ACC112 (cell line): ENCODE results near the gene ITM2C.

Source experiments
- H2AFZ ChIP-seq: fragments of 200-600 bp; sonication (generic); one replicate; pipeline ENCODE4 v1.6.0; 2017; ENCODE audit warnings: antibody characterized with exemption, low read length; ENCODE audit not compliant: unreplicated experiment
- H3K27ac ChIP-seq: fragments of 200-600 bp; sonication (generic); 2 replicates; pipeline ENCODE4 v1.5.1; 2014; ENCODE audit warnings: low read depth, mild to moderate bottlenecking, antibody characterized with exemption, low read length, moderate library complexity
- H3K27me3 ChIP-seq: fragments of 200-600 bp; sonication (generic); 2 replicates; pipeline ENCODE4 v1.6.1; 2014; ENCODE audit warnings: mild to moderate bottlenecking, antibody characterized with exemption, low read length, moderate library complexity, mixed read lengths; ENCODE audit not compliant: insufficient read depth
- H3K36me3 ChIP-seq: fragments of 200-600 bp; sonication (generic); 2 replicates; pipeline ENCODE4 v1.6.1; 2016; ENCODE audit warnings: mild to moderate bottlenecking, antibody characterized with exemption, low read length, moderate library complexity, mixed read lengths; ENCODE audit not compliant: insufficient read depth
- H3K4me1 ChIP-seq: fragments of 200-600 bp; sonication (generic); one replicate; pipeline ENCODE4 v1.6.1; 2016; ENCODE audit warnings: low read length, mixed read lengths; ENCODE audit not compliant: insufficient read depth, unreplicated experiment, control insufficient read depth
- H3K4me3 ChIP-seq: fragments of 200-600 bp; sonication (generic); 2 replicates; pipeline ENCODE4 v1.5.1; 2014; ENCODE audit warnings: mild to moderate bottlenecking, low read depth, low read length
- H3K79me2 ChIP-seq: fragments of 200-600 bp; sonication (generic); one replicate; pipeline ENCODE4 v1.6.0; 2016; ENCODE audit warnings: low read length; ENCODE audit not compliant: control insufficient read depth, unreplicated experiment, insufficient read depth

Gene ITM2C

DNA sequence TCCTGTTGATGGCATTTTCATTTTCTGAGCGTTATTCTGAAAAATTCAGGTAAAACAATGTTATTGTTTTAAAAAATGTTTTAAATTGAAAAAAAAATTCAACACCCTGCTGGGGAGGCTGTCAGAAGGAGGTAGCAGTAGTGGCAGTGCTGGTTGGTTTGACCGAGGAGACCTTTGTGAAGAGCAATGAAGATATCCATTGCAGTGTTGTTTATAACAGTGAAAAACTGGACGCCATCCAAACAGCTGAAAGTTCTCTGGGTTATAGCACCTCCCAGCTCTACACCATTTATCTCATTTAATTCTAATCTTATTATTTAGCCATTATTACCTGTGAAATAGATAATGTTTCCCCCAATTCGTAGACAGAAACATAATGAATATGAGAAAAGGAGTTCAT, 12.6 kb upstream of the ITM2C start:
- no peak overlapping the region for H2AFZ ChIP-seq
- H3K79me2 ChIP-seq = no peaks in the 10 kb centered on the region
- peaks cover 57% of the 10 kb centered on the region for H3K27me3 ChIP-seq
- no peak overlapping the region for H3K4me3 ChIP-seq
- H3K36me3 ChIP-seq = no peaks in the 10 kb centered on the region
- H3K27ac ChIP-seq = no peak overlapping the region
- H3K4me1 ChIP-seq = no peaks in the 10 kb centered on the region

DNA sequence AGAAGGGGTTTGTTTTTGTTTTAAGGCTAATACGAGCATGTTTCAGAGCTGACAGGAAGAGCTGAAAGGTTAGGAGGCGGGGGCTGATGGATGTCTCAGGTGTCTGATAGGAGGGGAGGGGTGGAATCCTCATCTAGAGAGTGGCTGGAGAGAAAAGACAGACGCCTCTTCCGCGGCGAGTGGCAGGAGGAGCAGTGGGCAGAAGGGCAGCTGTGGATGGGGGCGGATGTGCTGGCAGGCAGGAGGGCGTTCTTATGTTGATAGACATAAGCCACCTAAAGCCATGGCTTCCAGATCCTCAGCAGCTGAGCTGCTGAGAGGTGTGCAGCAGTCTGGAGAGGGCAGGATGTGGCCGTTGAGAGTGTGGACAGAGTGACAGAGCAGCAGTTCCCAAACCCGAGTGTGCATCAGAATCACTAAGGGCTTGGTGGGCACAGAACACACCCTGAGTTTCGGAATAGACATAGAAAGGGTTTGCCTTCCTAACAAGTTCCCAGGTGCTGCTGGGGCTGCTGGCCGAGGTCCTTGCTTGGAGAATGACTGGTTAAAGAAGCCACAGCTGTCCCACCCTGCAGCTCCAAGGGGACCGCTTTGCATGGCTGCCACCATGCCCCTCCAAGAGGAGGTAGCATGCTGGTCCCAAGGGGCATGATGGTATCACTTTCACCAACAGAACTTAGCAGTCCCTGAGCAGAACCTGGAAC, 3.0 kb upstream of the ITM2C start:
- Histone ChIP-seq H3K27me3 (peaks cover 87% of the 10 kb centered on the region), H3K79me2 (no peaks in the 10 kb centered on the region), H3K27ac (no peak overlapping the region), H3K4me3 (no peak overlapping the region), H2AFZ (no peak overlapping the region), H3K36me3 (no peaks in the 10 kb centered on the region), H3K4me1 (no peaks in the 10 kb centered on the region)

DNA sequence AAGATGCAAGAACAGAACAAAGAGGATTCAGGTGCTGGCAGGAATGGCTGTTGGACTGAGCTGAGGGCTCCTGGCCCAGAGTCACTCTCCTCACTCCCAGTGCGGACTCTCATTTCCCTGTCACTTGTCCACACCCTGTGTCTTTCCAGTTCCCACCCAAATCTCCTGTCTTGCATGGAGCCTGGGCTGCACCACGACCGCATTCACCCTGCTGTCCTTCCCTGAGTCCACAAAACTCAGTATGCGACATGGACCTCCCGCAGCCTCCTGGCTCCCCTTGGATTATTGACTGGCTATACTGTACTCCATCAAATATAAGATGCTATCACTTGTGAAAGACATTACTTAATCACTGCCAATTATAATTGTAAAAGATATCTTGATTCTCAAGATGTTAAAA, 2.5 kb upstream of the ITM2C start:
- Histone ChIP-seq H3K4me3 (no peak overlapping the region), H3K27me3 (peaks cover 82% of the 10 kb centered on the region), H3K27ac (no peak overlapping the region), H3K36me3 (no peaks in the 10 kb centered on the region), H2AFZ (no peak overlapping the region), H3K79me2 (no peaks in the 10 kb centered on the region), H3K4me1 (peaks cover 6% of the 10 kb centered on the region)

DNA sequence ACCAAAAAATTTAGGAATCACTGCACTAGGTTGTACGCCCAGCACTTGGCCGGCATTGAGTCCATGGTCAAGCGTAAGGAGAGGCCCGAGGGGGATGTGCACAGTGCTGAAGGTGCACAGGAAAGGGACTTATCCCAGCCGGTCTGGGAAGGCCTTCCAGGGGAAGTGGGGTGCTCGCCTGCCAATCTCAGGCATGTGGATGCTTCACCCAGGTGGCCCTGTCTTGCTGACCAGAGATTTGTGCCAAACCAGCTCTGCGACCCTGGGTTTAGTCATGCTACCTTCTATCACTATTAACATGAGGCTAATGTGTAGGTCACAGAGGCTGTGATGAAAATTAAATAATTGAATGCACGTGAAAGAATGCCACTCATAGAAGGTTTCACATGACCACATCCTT, 1.7 kb upstream of the ITM2C start:
- H3K4me3 ChIP-seq = no peak overlapping the region
- peaks cover 74% of the 10 kb centered on the region for H3K27me3 ChIP-seq
- H2AFZ ChIP-seq = no peak overlapping the region
- H3K36me3 ChIP-seq = no peaks in the 10 kb centered on the region
- peaks cover 6% of the 10 kb centered on the region for H3K4me1 ChIP-seq
- no peaks in the 10 kb centered on the region for H3K79me2 ChIP-seq
- no peak overlapping the region for H3K27ac ChIP-seq

DNA sequence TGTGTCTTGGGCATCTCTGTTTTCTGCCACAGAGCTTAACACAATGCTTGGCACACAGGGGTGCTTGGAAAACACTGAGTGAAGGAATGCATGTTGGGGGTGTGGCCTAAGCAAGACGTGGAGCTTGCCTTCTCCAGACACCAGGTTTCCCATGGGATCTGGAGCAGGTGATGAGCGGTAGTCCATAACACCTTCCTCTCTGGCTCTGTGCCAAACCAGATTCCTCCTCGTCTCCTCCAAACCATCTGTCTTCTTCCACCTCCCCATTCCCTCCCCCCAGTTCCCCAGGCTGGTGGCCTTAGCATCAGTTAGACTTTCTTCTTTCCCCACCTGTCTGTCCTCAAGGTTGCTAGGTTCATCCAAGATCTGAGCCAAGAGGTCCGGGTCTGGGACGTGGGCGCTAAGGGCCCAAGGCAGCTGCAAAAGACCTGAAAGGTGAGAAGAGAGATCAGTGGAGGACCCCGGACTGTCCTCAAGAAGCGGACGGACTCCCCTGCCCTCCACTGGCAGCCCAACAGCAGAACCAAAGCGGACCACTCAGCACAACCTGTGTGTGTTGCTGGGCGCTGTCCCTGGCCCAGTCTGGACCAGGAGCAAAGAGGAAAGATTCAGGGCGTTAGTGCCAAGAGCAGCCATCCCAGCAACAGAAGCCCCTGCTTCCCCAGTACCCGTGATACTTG, 1.2 kb upstream of the ITM2C start:
- no peak overlapping the region for H3K27ac ChIP-seq
- no peak overlapping the region for H3K4me3 ChIP-seq
- H2AFZ ChIP-seq = no peak overlapping the region
- no peaks in the 10 kb centered on the region for H3K79me2 ChIP-seq
- H3K4me1 ChIP-seq = peaks cover 6% of the 10 kb centered on the region
- no peaks in the 10 kb centered on the region for H3K36me3 ChIP-seq
- peaks cover 69% of the 10 kb centered on the region for H3K27me3 ChIP-seq

DNA sequence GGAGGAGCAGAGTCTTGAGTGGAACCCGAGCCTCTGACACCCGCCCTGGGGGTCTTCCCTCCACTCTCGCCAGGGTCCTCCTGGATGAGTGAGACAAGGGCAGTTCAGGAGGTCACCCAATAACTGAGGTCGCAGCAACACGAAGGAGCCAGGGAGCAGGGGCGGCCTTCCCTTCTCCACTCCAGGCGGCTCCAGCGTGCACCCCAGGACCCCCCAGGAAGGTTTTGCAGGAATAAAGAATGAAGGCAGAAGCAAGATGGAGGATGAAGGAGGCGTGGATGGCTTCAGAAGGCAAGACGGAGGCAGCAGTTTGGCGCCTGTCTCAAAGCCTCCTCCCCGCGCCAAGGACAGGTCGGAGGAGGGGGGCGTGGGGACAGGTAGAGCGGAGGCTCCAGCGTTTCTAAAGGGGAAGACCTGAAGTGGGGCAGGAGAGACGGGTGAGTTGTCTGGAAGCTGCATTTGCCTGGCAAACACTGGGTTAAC, 579 bp upstream of the ITM2C start:
- H3K36me3 ChIP-seq = no peaks in the 10 kb centered on the region
- H2AFZ ChIP-seq = no peak overlapping the region
- H3K4me1 ChIP-seq = peaks cover 6% of the 10 kb centered on the region
- H3K4me3 ChIP-seq = peak overlapping the region; percentile 86
- H3K79me2 ChIP-seq = no peaks in the 10 kb centered on the region
- H3K27ac ChIP-seq = no peak overlapping the region
- H3K27me3 ChIP-seq = peaks cover 63% of the 10 kb centered on the region

DNA sequence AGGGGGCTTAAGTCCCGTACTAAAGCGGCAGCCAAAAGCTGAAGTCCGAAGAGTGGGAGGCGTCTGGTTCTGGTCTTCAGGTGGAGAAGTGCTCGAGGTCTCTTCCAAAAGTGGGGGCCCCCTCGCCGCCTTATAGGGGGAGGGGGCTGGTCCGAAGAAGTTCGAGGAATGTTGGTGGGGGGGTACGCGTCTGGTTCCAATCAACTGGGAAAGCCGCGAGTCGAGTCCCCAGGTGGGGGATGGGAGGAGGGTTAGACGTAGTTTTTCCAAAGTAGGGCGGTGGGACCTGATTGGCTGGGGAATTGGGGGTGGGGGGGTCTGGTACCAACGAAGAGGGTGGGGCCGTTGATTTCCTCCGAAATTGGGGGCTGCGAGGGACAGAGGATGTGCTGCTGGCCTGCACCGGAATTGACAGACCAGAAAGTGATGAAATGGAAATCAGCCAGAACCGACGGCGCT, 594 bp downstream of the ITM2C start:
- Histone ChIP-seq H3K27me3 (peaks cover 54% of the 10 kb centered on the region), H2AFZ (peak overlapping the region; percentile 36), H3K79me2 (no peaks in the 10 kb centered on the region), H3K4me1 (peaks cover 6% of the 10 kb centered on the region), H3K36me3 (no peaks in the 10 kb centered on the region), H3K4me3 (peak overlapping the region; percentile 86), H3K27ac (no peak overlapping the region)

DNA sequence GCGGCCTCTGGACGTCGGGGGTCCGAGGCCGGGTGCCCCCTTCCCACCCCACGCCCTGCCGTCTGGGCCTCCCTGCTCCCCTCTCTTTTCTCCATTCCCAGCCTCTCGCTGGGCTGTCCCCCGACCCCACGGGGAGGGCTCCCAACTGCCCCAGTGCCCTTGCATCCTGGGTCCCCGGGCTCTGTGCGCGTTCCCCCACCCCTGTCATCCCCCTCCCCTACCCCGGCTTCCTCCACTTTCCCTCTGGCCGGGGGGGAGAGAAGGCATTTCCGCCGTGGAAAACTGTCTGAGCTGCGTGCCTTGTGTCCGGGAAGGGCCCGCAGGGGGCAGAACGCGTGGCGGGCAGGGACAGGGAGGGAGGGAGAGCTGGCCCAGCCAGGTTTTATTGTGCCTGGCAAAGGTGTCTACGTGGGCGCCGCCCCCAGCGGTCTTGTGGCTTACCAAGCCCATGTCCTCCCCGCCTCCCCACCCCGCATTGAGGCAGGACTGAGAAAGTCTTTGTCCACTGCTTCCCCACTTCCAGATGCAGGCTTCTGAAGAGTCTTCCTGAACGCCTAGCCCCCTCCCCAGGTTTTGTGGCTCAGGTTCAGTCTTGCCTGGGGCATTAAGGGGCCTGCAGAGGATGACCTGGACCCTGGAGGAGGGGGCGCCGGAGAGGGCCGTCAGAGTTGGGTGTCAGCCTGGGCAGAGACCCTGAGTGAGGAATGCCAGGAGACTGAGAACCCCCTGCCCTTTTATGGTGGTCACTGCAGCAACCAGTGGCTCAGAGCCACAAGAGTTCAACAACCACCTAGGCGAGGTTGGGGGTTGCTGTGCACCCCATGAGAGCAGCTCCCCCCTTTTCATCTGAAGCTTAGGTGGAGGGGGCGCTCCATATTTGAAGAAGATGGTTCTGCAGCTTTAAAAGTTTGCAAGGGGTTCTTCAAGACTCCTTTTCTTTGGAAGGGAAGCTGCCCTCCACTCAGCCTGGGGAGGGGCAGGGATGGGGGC, 1.3 kb downstream of the ITM2C start:
- peak overlapping the region; percentile 86 for H3K4me3 ChIP-seq
- H3K36me3 ChIP-seq = no peaks in the 10 kb centered on the region
- no peak overlapping the region for H3K27ac ChIP-seq
- H3K4me1 ChIP-seq = peaks cover 6% of the 10 kb centered on the region
- peaks cover 47% of the 10 kb centered on the region for H3K27me3 ChIP-seq
- H2AFZ ChIP-seq = no peak overlapping the region
- no peaks in the 10 kb centered on the region for H3K79me2 ChIP-seq

DNA sequence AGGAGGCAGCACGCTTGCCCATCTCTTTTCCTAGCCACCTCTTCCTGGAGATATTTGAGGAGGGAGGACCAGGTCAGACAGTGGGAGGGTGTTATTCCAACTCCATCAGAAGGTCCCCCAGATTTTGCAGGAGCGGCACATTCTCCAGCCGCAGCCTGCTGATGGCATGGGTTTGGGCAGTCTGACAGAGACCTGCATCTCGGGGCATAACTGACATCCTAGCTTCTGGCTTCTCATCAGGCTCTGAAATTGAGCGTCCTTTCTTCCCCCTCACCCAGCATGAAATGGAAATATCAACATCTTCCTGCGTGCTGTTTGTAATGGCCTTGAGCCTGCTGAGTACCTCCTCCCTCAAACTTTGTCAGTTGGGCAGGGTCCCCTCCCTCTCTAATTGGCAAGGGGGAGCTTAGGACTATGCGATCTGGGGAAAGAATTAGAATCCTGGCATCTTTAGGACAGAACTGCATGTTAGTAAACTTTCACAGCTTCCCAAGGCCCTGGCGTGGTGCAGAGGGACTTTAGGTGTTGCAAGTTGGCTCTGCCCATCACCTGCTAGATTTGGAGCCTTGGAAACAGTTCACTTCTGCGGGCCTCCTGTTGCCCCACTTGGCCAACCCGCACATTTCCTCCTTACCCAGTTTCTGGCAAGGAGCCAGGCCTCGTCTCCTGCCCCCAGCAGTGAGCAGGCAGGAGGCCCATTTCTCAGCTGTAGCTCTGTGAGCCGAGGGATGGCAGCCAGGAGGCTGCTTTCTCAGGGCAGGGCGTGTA, 2.2 kb downstream of the ITM2C start:
- Histone ChIP-seq H3K36me3 (no peaks in the 10 kb centered on the region), H2AFZ (no peak overlapping the region), H3K4me1 (peaks cover 6% of the 10 kb centered on the region), H3K27me3 (peaks cover 38% of the 10 kb centered on the region), H3K27ac (no peak overlapping the region), H3K79me2 (no peaks in the 10 kb centered on the region), H3K4me3 (no peak overlapping the region)
